ENCODE measurements around the gene ATP5F1D.
A peak's percentile ranks its signal among the peaks of the same experiment; 100 is the strongest.
"Not testable (repeated sequence)": the region's sequence is repeated elsewhere in the genome, so short reads cannot be mapped to it uniquely, and the experiment has no call there.

The ATP5F1D gene

GRCh38 chr19:1233115-1233667, 8.4 kb upstream of the ATP5F1D start:
- DNase-seq, result no peak

GRCh38 chr19:1234051-1234954, 7.2 kb upstream of the ATP5F1D start:
- no peak for DNase-seq

- no peak for DNase-seq
These were observed 6.6 kb upstream of the ATP5F1D start for GRCh38 chr19:1234955-1235380.

GRCh38 chr19:1235625-1236538, 5.7 kb upstream of the ATP5F1D start:
- no peak for DNase-seq

- no peak for DNase-seq
These were observed 5.0 kb upstream of the ATP5F1D start for GRCh38 chr19:1236576-1236975.

DNA sequence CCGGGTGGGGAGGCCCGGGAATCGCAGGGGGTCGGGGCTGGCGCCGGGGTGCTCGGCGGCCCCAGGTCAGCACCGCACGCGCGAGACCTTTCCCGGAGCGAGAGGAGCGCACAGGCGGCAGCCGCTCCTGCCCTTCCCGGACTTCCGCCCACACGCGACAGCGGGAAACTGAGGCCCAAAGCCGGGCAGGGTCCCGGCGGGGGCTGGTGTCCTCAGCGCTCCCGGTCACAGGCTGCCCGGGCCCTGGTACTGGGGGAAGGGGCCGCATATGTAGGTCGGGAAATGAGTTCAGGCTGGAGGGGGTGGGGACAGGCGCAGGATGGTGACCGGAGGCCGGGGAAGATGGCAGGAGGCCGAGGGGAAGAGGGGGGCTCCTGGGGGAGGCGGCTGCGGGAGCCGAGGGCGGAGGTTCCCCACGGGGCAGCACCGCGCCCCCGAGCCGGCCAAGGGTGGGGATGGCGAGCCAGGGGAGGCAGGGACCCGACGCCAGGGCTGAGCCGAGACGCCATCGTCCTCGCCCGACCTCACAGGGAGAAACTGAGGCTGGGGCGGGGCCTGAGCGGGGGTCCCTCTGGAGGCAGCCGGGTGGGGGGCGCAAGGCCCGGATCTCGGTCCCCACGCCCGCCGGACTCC, 4.4 kb upstream of the ATP5F1D start:
- DNase-seq, result no peak

- DNase-seq, result no peak
These were observed 3.7 kb upstream of the ATP5F1D start, which contains the start of gene CBARP for GRCh38 chr19:1237754-1238368. Gene CBARP, minus strand, starts transcription at chr19:1238005. Its CDS starts 1,905 bp downstream, at chr19:1236100.

GRCh38 chr19:1238369-1239303, 2.9 kb upstream of the ATP5F1D start:
- DNase-seq, result no peak

DNA sequence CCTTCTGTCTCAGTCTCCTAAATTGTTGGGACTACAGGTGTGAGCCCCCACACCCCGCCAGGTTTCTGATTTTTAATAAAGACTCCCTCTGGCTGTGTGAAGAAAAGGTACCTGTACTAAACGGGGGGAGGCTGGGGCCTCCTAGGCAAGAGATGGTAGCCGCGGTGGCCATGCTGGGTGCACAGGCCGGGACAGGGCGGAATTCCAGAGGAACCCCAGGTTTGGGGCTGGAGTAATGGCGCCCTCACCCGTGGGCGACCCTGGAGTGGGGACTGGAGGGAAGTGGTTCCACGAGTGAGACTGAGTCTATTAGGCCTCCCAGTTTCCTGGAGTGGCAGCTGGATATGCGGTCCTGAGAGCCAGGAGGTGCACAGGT, 2.1 kb upstream of the ATP5F1D start:
- no peak for DNase-seq

- peak; percentile 90 for DNase-seq
These were observed 1.5 kb upstream of the ATP5F1D start for GRCh38 chr19:1239796-1240737.

GRCh38 chr19:1240925-1241324, 626 bp upstream of the ATP5F1D start:
- DNase-seq, result no peak

DNA sequence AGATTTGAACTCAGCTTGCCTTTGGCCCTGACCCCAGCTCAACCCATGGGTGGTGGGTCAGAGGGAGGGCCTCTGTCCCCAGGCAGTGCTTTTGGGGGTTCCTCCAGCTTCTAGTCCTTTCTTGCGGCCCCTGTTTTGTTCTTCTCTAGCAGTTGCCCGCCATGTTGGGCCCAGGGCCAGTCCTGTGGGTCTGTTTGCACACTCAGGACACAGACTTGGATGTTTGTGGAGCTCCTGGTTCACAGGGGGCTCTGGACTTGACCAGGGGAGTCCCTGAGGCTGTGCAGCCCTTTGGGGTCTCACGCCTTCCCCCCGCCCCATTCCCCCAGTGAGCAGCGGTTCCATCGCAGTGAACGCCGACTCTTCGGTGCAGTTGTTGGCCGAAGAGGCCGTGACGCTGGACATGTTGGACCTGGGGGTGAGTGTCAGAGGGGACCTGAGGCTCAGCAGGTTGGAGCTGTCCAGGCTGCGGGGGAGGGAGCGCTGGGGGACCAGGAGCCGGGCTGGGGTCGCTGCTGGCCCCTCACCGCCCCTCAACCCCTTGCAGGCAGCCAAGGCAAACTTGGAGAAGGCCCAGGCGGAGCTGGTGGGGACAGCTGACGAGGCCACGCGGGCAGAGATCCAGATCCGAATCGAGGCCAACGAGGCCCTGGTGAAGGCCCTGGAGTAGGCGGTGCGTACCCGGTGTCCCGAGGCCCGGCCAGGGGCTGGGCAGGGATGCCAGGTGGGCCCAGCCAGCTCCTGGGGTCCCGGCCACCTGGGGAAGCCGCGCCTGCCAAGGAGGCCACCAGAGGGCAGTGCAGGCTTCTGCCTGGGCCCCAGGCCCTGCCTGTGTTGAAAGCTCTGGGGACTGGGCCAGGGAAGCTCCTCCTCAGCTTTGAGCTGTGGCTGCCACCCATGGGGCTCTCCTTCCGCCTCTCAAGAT, 2.5 kb downstream of the ATP5F1D start:
- peak; percentile 65 for DNase-seq

DNA sequence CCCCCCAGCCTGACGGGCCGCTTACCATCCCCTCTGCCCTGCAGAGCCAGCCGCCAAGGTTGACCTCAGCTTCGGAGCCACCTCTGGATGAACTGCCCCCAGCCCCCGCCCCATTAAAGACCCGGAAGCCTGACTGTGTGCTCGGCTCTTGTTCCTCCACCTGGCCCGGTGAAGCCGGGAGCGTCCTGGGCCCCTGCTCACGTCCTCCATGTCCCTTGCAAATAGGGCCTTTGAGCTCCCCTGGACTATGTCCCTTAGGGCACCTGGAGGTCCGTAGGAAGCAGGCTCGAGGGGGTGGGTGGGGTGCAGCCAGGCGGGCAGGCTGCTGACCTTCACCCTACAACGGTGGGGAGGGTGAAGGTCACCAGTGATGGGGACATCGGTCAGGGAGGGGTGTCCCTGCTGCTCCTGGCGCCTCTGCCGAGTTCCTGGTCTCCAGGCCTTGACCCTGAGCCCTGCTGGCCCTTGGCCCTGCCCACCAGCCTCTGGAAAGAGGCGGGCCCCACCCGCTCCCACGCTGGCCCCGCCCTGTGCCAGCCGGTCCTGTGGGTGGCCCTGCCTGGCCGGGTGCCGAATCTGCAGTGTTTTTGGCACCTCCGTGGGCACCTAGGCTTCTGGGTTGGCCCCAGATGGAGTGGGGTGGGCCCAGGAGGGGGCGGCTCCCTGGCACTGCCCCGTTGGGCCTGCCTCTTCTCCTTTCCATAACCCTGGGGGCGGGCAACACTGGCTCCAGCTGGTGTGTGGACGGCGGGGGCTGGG, 3.3 kb downstream of the ATP5F1D start:
- no peak for DNase-seq

DNA sequence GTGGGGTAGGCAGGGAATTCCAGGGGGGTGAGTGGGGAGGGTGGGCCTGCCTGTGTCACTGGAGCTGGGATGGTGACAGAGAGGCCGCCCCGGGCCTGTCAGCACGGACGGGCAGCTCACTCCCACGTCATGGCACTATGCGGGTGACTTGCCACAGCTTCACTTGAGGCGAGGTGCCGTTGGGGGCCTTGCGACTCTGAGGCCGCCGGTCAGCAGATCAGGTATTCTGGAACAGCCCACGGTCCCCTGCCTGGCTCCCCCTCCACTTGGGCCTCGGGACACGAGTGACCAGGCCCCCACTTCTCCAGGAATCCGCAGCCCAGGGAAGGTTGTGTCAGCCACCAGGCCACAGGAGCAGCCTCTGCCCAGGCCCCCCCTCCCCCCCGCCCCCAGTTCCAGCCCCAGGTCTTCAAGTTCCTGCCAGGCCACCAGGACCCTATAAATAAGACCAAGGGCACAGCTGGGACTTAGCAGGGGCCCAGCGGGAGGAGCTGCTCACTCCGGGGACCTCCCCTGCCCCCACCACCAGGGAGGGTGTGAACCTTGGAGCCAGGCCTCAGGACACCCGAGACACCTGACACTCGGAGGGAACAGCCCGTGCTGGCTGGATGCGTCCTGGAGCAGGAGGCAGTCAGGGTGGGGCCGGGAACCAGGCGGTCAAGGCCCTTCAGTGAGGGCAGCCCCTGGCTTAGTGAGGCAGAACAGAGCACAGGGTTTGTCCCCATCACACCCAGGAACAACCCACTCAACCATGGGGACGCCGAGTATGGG, 4.1 kb downstream of the ATP5F1D start:
- DNase-seq, result no peak

DNA sequence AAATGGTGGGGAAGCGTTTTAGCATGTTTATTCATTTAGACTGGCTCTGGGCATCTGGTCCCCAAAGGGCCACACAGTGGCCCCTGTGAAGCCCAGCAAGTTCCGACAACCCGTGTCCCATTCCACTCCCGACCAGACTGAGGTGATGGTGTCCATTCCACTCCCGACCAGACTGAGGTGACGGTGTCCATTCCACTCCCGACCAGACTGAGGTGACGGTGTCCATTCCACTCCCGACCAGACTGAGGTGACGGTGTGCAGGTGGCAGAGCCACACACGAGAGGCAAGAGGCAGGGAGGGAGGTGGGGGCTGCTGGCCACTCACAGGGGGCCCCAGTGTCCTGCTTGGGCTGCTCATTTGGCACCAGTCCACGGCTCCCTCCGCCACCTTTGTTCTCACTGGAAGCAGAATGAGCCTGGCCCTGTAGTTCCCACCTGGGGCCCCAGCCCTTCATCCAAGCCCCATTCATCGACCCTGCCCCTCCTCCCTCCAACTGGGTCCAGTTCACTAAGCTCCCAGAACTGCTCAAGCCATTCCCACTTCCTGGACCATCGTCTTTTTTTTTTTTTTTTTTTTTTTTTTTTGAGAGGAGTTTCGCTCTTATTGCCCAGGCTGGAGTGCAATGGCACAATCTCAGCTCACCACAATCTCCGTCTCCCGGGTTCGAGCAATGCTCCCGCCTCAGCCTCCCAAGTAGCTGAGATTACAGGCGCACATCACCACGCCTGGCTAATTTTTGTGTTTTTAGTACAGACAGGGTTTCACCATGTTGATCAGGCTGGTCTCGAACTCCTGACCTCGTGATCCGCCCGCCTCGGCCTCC, 4.9 kb downstream of the ATP5F1D start:
- not testable (repeated sequence) for DNase-seq

GRCh38 chr19:1247748-1248138, 6.2 kb downstream of the ATP5F1D start:
- no peak for DNase-seq
